Adrenal gland (tissue), 5 donors: ENCODE data around the gene ACSS2.

Source experiments
- CTCF ChIP-seq, 6 experiments: fragments of 450-650 bp in 4 of 6; fragments of 200-600 bp in 2 of 6; sonication (generic) in 1 of 6; IDR thresholded peaks; 1 replicate in 5 of 6; 2 replicates in 1 of 6; pipeline versions ENCODE4 v1.5.1 to v1.8.0; 2016 to 2021; ENCODE audit warnings: antibody characterized with exemption in 6 of 6, mild to moderate bottlenecking in 2 of 6, moderate library complexity in 1 of 6
- POLR2A ChIP-seq, 2 donors: fragments of 450-650 bp; IDR thresholded peaks; one replicate each; pipeline ENCODE4 v1.6.1; 2017; ENCODE audit warnings: antibody characterized with exemption in 2 of 2, mild to moderate bottlenecking in 2 of 2, moderate library complexity in 1 of 2
- donor health status: DM: no; HTN: no; CAD: no.

GRCh38 chr20:34967421-34967820, 91.0 kb downstream of the ACSS2 start:
- TF ChIP-seq CTCF (IDR thresholded peaks at IDR 0.05) (no peak), POLR2A (IDR thresholded peaks at IDR 0.05) (no peak)
